CD4-positive, alpha-beta T cell (primary cell): Measurements from ENCODE around the gene ABLIM2. TPM values are rescaled to one million over a fixed set of nuclear protein-coding genes. Genes with fewer than 3 reads are reported as not detected.

ENCODE experiments used
- ATAC-seq: fragments of 200-7000 bp; cut with Tn5 transposase; one replicate; pipeline ENCODE4 v1.10.0; 2022; ENCODE audit warnings: mild to moderate bottlenecking; ENCODE audit not compliant: poor library complexity
- CTCF ChIA-PET: fragments of 350-600 bp; sonication (Branson Sonifier 250); formaldehyde crosslinking; loops from one replicate; lab custom pipeline; 2021; ENCODE audit warnings: antibody characterized with exemption, inconsistent platforms; lab: Charles Lee
- POLR2A ChIA-PET: fragments of 350-600 bp; sonication (Branson Sonifier 250); formaldehyde crosslinking; loops from one replicate; lab custom pipeline; 2021; ENCODE audit warnings: antibody characterized with exemption, inconsistent platforms; lab: Charles Lee
- DNase-seq, 14 experiments: peaks; one replicate each; pipeline ENCODE4 v3.0.0-alpha.2; 2013 to 2020; ENCODE audit warnings: mixed read lengths in 2 of 14
- H3K27ac ChIP-seq, 2 donors: one replicate each; pipeline versions ENCODE4 v1.5.1 to v1.7.0; 2013; ENCODE audit warnings: low read length in 2 of 2, low read depth in 1 of 2, mild to moderate bottlenecking in 1 of 2
- H3K27me3 ChIP-seq, 2 experiments: 1 replicate in 1 of 2; 2 replicates in 1 of 2; pipeline versions ENCODE4 v1.6.1 to v1.7.0; 2013; ENCODE audit warnings: low read length in 2 of 2, control low read depth in 1 of 2, mild to moderate bottlenecking in 1 of 2, moderate library complexity in 1 of 2; ENCODE audit not compliant: insufficient read depth in 2 of 2, control insufficient read depth in 1 of 2
- H3K36me3 ChIP-seq: one replicate; pipeline ENCODE4 v1.6.1; 2013; ENCODE audit warnings: low read length, control low read depth; ENCODE audit not compliant: insufficient read depth
- H3K4me1 ChIP-seq: one replicate; pipeline ENCODE4 v1.6.1; 2013; ENCODE audit warnings: low read length, control low read depth; ENCODE audit not compliant: insufficient read depth
- H3K4me3 ChIP-seq: one replicate; pipeline ENCODE4 v1.5.1; 2013; ENCODE audit warnings: mild to moderate bottlenecking, low read length, moderate library complexity
- H3K9me3 ChIP-seq, 2 experiments: 1 replicate in 1 of 2; 2 replicates in 1 of 2; pipeline versions ENCODE4 v1.6.1 to v1.7.0; 2013; ENCODE audit warnings: low read length in 2 of 2, mild to moderate bottlenecking in 2 of 2, control low read depth in 1 of 2, moderate library complexity in 1 of 2; ENCODE audit not compliant: control insufficient read depth in 1 of 2, insufficient read depth in 1 of 2
- H3K27ac Mint-ChIP-seq: one replicate; pipeline ENCODE4 v1.8.0; 2020; ENCODE audit warnings: mixed read lengths
- H3K27me3 Mint-ChIP-seq: one replicate; pipeline ENCODE4 v1.8.0; 2021; ENCODE audit warnings: mixed read lengths
- H3K36me3 Mint-ChIP-seq: one replicate; pipeline ENCODE4 v1.8.0; 2021; ENCODE audit warnings: low read depth, mixed read lengths
- H3K4me1 Mint-ChIP-seq: one replicate; pipeline ENCODE4 v1.8.0; 2021; ENCODE audit warnings: low read depth, mixed read lengths
- H3K4me3 Mint-ChIP-seq: one replicate; pipeline ENCODE4 v1.8.0; 2020; ENCODE audit warnings: mild to moderate bottlenecking, mixed read lengths
- H3K9me3 Mint-ChIP-seq: one replicate; pipeline ENCODE4 v1.8.0; 2020; ENCODE audit warnings: mixed read lengths
- intact Hi-C, 2 experiments: fragments of 100-400 bp; cut with DNase I in 1 of 2; cut with micrococcal nuclease in 1 of 2; formaldehyde crosslinking; loops; one replicate each; pipeline versions ENCODE4 v1.15.1 to v1.9.0; 2023 to 2025; cut with DNase I, micrococcal nuclease
- total RNA-seq, 174 experiments: library from RNA in 2 of 174; stranded (reverse) in 2 of 174; gene quantifications; one replicate each; pipeline ENCODE4 v1.2.3 and lab custom pipeline; 2021 to 2026
- TF ChIP-seq, protein P1 (sequence below): fragments of 200-600 bp; IDR thresholded peaks from one replicate; pipeline ENCODE4 v1.8.0; 2022; ENCODE audit warnings: antibody characterized with exemption, mild to moderate bottlenecking

Gene ABLIM2
- total RNA-seq, 2 experiments from 2014 or later = 2.5 to 2.7 TPM

- no peaks in the 10 kb centered on the region for H3K27me3 Mint-ChIP-seq
- peaks cover 24% of the 10 kb centered on the region for H3K36me3 Mint-ChIP-seq
- Histone ChIP-seq H3K9me3 (peaks cover 20 to 30% of the 10 kb centered on the region in 2 experiments), H3K36me3 (no peaks in the 10 kb centered on the region), H3K27ac (no peak overlapping the region), H3K4me1 (no peaks in the 10 kb centered on the region), H3K4me3 (no peak overlapping the region), H3K27me3 (no peaks in the 10 kb centered on the region)
- TF ChIP-seq, protein P1, sequence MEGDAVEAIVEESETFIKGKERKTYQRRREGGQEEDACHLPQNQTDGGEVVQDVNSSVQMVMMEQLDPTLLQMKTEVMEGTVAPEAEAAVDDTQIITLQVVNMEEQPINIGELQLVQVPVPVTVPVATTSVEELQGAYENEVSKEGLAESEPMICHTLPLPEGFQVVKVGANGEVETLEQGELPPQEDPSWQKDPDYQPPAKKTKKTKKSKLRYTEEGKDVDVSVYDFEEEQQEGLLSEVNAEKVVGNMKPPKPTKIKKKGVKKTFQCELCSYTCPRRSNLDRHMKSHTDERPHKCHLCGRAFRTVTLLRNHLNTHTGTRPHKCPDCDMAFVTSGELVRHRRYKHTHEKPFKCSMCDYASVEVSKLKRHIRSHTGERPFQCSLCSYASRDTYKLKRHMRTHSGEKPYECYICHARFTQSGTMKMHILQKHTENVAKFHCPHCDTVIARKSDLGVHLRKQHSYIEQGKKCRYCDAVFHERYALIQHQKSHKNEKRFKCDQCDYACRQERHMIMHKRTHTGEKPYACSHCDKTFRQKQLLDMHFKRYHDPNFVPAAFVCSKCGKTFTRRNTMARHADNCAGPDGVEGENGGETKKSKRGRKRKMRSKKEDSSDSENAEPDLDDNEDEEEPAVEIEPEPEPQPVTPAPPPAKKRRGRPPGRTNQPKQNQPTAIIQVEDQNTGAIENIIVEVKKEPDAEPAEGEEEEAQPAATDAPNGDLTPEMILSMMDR = no peak
- H3K4me1 Mint-ChIP-seq = no peaks in the 10 kb centered on the region
- DNase-seq (no peak), ATAC-seq (no peak)
- H3K9me3 Mint-ChIP-seq = peaks cover 9% of the 10 kb centered on the region
- H3K4me3 Mint-ChIP-seq = no peak overlapping the region
- CTCF ChIA-PET = no interaction called here
- intact Hi-C loops = no loop called here
- POLR2A ChIA-PET = no interaction called here
- H3K27ac Mint-ChIP-seq = no peak overlapping the region
Observed at GRCh38 chr4:8092282-8092681, 66.3 kb downstream of the ABLIM2 start.

- CTCF ChIA-PET = no interaction called here
- peaks cover 17% of the 10 kb centered on the region for H3K36me3 Mint-ChIP-seq
- H3K4me3 ChIP-seq = no peak overlapping the region
- peaks cover 9% of the 10 kb centered on the region for H3K9me3 Mint-ChIP-seq
- DNase-seq = no peak
- H3K4me1 ChIP-seq = no peaks in the 10 kb centered on the region
- POLR2A ChIA-PET = no interaction called here
- H3K4me3 Mint-ChIP-seq = no peak overlapping the region
- H3K27ac ChIP-seq = no peak overlapping the region
- TF ChIP-seq, protein P1 = no peak
- no peaks in the 10 kb centered on the region for H3K27me3 ChIP-seq
- no peaks in the 10 kb centered on the region for H3K27me3 Mint-ChIP-seq
- ATAC-seq = no peak
- H3K27ac Mint-ChIP-seq = no peak overlapping the region
- intact Hi-C loops = no loop called here
- H3K36me3 ChIP-seq = no peaks in the 10 kb centered on the region
- peaks cover 19 to 20% of the 10 kb centered on the region in 2 experiments for H3K9me3 ChIP-seq
- H3K4me1 Mint-ChIP-seq = no peaks in the 10 kb centered on the region
Observed at GRCh38 chr4:8090744-8091301, 67.8 kb downstream of the ABLIM2 start.

DNA sequence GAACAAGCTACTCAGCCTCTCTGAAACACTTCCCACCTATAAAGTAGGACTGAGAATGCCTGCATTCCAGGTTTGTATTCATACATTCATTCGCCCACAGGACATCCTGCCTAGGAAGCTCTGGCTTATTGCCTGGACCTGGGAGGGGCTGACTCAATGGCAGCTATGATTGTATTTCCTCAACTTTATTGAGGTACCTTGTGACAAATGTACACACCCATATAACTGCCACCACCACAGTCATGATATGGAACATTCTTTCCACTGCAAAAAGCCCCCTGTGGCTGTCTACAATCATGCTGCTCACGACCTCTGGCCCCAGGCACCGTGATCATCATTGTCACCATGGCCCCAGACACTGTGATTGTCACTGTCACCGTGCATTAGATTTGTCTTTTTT is 68.3 kb downstream of the ABLIM2 start:
- Histone ChIP-seq H3K4me3 (no peak overlapping the region), H3K36me3 (no peaks in the 10 kb centered on the region), H3K27me3 (no peaks in the 10 kb centered on the region), H3K27ac (no peak overlapping the region), H3K9me3 (peaks cover 14 to 20% of the 10 kb centered on the region in 2 experiments), H3K4me1 (no peaks in the 10 kb centered on the region)
- TF ChIP-seq, protein P1 = no peak
- ChIA-PET CTCF (interaction anchor here (0.7 kb wide), 2 partner anchors 44 to 249 kb away, joined by 3 to 4 read pairs; no protein-coding TSS in a partner anchor), POLR2A (no interaction called here)
- no peaks in the 10 kb centered on the region for H3K4me1 Mint-ChIP-seq
- H3K9me3 Mint-ChIP-seq = peaks cover 9% of the 10 kb centered on the region
- H3K27ac Mint-ChIP-seq = no peak overlapping the region
- no peaks in the 10 kb centered on the region for H3K27me3 Mint-ChIP-seq
- H3K4me3 Mint-ChIP-seq = no peak overlapping the region
- DNase-seq (no peak), ATAC-seq (peak; percentile 57)
- H3K36me3 Mint-ChIP-seq = peaks cover 13% of the 10 kb centered on the region
- intact Hi-C loops = no loop called here
